GM04504 (cell line): ENCODE measurements around the gene SLC25A51.
"Not testable (repeated sequence)": the region's sequence is repeated elsewhere in the genome, so short reads cannot be mapped to it uniquely, and the experiment has no call there.

Experiments used
- DNase-seq: peaks from one replicate; pipeline ENCODE4 v3.0.0-alpha.2; 2012; ENCODE audit warnings: low read depth

The SLC25A51 gene

DNA sequence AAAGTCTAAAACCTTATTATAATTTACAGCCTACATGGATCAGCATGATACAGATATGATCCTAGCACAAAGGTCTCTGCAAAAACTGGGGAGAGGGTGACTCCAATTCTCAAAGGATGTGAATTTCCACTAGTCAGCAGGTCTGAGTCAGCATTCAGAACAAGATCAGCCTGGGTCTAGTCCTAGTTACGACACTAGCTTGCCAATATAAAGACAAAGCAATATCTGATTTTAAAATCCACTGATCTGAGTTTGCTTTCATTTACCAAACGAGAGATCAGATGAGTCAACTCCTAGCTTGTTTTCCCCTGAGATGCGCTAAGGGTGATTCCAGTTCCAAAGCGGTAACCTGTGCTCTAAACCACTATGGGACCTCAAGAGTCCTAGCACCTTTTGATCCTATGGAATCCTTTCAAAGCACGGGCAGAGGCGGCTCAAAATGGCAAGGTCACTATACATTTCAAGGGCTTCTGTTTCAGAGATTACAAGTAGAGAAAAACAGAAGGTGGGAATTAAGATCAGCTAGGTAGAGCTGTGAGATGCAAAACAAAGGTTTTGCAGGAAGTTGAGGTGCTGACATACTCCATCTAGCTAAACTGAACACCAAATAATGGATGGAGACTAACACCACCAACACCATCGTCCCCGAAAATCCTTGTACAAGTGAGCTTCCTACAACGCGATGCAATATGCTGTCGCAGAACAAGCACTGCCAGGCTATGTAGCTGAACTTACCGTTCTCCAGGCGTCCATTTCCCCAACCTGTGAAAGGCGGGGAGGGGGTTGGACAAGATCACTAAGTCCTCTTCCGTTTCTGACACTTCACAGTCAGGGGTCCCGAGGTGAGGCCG is 906 bp downstream of the SLC25A51 start:
- DNase-seq = no peak

GRCh38 chr9:37902131-37902530 is 1.8 kb downstream of the SLC25A51 start:
- DNase-seq = no peak

DNA sequence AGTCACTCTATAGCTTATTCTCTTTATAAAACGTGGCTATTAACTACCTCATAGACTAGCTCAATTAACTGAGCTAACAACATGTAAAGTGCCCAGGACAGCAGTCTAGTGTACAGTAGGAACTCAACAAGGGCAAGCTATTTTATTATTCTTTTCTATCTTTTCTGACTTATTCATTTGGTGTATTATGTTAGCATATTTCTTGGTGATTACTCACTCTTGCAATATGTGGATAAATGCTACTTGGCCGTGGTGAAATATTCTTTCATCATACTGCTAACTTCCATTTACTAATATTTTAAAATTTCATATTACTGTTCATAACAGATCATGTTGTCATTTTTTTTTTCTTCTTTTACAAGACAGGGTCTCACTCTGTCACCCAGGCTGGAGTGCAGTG is 4.9 kb downstream of the SLC25A51 start:
- no peak for DNase-seq

DNA sequence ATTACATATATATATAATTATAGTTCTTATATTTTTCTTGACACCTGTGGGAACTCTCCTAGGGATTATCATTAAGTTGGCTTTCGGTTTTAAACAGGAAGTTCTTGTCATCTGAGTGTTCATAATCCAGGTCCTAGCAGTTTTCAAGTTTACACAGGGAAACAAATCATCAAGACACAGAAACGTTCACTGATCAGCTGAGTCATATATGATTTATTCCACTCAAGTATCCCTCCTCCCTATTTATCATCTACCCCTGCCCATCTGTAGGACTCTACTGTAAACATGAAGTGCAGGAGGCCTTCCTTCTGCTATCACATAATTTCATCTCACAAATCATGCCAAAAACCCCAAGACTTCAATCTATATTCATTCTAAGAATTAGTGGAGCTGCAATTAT is 6.3 kb downstream of the SLC25A51 start:
- DNase-seq = no peak

DNA sequence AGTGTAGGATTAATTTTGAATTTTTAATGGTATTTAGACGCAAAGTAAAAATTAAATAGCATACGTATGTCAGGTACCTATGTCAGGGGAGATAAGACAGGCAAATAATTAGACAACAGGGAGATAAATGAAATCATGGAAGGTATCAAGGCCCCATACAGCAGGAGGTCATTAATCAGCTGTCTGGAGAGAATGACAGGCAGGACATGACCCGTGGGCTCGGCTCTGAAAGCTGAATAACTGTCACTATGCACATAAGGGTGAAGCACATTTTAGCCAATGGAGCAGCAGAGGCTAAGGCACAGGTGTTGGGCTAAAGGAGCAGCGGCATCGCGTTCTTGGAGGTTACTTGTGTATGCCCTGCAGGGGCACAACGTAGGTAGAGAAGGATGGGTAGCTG is 11.9 kb downstream of the SLC25A51 start:
- no peak for DNase-seq

DNA sequence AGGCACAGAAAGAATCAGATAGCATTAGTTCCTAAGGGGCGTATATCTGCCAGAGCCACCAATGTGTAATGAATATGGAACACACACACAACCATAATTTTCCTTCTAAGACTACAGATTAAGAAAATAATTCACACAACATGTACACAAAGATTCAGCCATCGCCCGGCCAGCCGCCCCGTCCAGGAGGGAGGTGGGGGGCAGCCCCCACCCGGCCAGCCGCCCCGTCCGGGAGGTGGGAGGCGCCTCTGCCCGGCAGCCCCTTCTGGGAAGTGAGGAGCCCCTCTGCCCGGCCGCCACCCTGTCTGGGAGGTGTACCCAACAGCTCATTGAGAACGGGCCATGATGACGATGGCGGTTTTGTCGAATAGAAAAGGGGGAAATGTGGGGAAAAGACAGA is 12.9 kb downstream of the SLC25A51 start:
- not testable (repeated sequence) for DNase-seq

DNA sequence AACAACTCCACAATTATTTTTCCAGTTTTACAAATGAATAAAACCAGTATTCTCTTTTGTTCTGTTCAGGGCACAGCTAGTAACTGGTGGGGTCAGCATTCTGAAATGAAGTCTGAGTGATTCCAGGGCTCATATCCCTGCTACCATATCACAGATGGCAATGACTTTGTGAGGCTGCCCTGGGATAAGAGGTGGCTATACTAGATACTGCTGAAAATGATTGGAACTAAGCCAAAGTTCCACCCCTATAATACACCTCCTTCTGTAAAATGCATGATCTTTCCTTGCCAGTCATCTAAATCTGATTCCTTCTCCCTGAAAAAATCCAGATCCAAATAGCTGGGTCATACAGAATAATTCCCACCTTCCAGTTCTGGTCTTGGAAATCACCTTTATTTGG is 14.4 kb downstream of the SLC25A51 start:
- DNase-seq = no peak

GRCh38 chr9:37887977-37888583 is 15.8 kb downstream of the SLC25A51 start:
- DNase-seq = not testable (repeated sequence)

DNA sequence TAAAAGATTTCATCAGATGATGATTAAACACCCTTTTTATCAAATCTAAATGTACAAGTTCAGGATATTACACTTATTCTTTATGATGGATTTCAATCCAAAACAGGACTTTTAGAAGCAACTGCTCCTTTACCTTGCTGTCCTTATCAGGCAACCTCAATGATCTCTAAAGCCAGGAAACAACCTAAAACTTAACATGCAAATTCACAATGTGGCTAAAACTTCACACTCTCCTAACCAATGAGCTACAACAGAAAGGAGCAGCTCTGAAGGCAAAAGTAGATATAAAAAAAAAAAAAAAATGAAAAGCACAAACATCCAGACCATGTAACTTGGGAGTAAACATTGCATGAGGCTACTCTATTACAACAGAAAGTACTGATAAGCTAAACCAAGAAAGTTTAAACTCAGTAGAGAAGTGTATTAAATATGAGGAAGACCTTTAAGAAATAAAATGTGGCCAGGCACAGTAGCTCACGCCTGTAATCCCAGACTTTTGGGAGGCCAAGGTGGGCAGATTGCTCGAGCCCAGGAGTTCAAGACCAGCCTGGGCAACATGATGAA is 22.9 kb downstream of the SLC25A51 start:
- no peak for DNase-seq

DNA sequence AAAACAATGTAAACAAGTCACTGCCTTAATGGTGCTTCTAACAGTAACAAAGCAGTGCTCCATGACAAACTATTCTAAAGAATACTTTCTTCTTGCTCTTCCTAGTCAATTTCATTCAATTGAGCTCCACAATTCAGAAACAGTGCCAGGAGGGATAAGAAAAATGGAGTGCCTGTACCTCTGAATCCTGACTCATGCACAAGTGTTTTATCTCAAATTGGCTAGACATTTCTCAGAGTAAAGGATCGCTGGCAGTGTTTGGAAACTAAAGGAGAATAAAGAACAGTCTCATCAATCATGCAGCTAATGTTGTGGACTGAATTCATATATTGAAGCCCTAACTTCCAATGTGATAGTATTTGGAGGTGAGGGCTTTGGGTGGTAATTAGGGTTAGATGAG is 27.6 kb downstream of the SLC25A51 start:
- DNase-seq = no peak

DNA sequence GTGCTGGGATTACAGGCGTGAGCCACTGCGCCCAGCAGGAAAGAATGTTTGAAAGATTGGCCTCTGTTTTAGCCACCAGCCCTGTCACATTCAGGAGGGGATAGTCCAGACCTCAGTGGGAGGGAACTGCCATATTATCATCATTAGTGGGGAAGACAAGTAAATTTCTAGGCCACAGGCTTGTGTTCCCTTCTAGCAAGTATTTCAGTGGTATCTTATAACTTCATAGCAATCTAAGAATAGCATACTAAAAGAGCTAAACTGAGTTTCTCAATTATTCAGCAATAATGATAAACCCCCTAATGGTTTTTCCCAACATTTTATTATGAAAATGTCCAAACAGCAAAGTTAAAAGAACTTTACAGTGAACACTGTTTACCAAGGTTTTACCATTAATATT is 30.0 kb downstream of the SLC25A51 start:
- no peak for DNase-seq

DNA sequence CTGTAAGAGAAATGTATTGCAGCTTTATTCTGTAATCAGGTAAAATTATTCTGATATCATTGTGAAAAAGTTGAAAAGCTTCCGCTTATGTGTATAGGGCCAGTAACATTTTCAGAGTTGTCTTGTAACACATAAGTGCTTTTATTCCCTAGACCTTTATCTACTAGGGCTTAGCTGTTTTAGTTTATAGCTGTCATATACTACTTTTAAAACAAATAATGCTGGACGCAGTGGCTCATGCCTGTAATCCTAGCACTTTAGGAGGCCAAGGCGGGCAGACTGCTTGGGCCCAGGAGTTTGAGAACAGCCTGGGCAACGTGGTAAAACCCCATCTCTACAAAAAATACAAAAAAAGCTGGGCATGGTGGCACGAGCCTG is 33.1 kb downstream of the SLC25A51 start:
- no peak for DNase-seq

- DNase-seq = no peak
These were observed 33.7 kb downstream of the SLC25A51 start for GRCh38 chr9:37870081-37870798.

DNA sequence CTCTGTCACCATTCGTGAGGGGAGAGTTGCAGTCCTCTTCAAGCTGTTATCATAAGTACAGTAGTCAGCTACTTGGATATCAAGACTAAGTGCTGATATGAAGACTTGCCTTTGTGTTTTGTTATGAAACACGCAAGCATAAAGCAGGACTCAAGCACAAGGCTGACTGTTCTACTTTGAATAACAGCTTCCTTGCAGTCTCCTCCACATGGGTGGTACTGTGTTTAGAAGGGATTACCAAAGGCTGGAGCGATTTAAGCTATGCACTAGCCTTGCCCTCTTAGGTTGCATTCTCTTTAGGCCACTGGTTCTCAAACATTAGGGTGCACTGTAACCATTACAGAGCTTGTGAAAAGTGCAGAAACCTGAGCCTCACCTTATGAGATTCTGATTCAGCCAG is 41.4 kb downstream of the SLC25A51 start:
- DNase-seq = no peak

DNA sequence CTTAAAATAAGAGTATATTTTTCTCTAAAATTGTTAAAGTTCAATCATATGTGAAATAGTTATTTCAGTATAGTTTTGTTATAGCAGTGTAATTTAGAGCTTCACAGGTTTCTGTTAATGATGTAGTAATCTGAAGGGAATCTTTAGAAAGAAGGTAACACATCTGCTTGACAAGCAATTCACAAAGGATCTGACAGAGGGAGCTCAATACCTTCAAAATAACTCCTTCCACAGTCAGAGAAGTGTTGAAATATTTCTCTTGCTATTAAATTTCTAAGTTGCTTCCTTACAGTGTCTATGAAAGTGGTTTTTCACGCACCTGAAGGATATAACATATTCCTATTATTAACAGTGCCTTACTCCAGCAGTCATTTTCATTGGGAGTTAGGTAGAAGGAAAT is 44.9 kb downstream of the SLC25A51 start:
- DNase-seq = no peak

DNA sequence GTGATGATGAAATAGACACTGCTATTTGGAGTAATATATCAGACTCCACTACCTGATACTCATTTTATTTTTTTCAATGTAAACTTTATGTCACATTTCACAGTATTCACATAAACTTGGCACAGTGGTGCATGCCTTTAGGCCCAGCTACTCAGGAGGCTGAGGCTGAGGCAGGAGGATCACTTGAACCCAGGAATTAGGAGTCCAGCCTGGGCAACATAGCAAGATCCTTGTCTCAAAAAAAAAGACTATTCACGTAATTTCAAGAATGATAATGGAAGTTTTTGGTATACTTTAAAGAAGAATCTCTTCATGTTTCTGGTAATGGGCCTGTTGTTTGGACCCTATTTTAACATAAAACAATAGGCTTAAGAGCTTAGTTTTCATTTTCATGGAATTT is 47.4 kb downstream of the SLC25A51 start:
- no peak for DNase-seq

DNA sequence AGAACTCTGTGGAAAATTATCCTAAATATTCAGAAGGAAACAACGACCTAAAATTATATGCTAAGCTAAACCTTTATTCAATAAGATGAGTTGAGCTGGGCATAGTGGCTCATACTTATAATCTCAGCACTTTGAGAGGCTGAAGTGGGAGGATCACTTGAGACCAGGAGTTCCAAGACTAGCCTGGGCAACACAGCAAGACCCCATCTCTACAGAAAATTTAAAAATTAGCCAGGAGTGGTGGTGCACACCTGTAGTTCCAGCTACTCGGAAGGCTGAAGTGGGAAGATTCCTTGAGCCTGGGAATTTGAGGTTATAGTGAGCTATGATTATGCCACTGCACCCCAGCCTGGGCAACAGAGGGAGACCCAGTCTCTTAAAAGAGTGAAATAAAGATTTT is 51.7 kb downstream of the SLC25A51 start:
- DNase-seq = no peak

GRCh38 chr9:37840560-37841194 is 63.2 kb downstream of the SLC25A51 start:
- DNase-seq = peak; percentile 30

GRCh38 chr9:37839496-37840461 is 64.1 kb downstream of the SLC25A51 start:
- DNase-seq = no peak
